CD4-positive, alpha-beta T cell treated with Interleukin-12 subunit alpha and Interleukin-12 subunit beta, for 1 hour (primary cell): Measurements from ENCODE around the gene MAP2K4.

Experiments
- DNase-seq: peaks from one replicate; pipeline ENCODE4 v3.0.0-alpha.2; 2020

MAP2K4 gene

GRCh38 chr17:12040478-12040877, 19.8 kb downstream of the MAP2K4 start:
- DNase-seq = no peak

- DNase-seq = no peak
Measured at GRCh38 chr17:12041312-12041711, 20.6 kb downstream of the MAP2K4 start.

- DNase-seq = no peak
Measured at GRCh38 chr17:12043702-12044101, 23.0 kb downstream of the MAP2K4 start.

- no peak for DNase-seq
Measured at GRCh38 chr17:12046786-12047185, 26.1 kb downstream of the MAP2K4 start.

- DNase-seq = no peak
Measured at GRCh38 chr17:12047681-12048376, 27.2 kb downstream of the MAP2K4 start.

- DNase-seq = no peak
Measured at GRCh38 chr17:12048843-12049473, 28.3 kb downstream of the MAP2K4 start.

GRCh38 chr17:12050646-12051225, 30.1 kb downstream of the MAP2K4 start:
- no peak for DNase-seq

GRCh38 chr17:12053552-12053951, 32.9 kb downstream of the MAP2K4 start:
- no peak for DNase-seq

GRCh38 chr17:12055889-12056288, 35.2 kb downstream of the MAP2K4 start:
- no peak for DNase-seq

GRCh38 chr17:12057520-12057919, 36.8 kb downstream of the MAP2K4 start:
- no peak for DNase-seq

- DNase-seq = no peak
Measured at GRCh38 chr17:12058535-12058934, 37.9 kb downstream of the MAP2K4 start.

GRCh38 chr17:12062249-12062648, 41.6 kb downstream of the MAP2K4 start:
- no peak for DNase-seq

- no peak for DNase-seq
Measured at GRCh38 chr17:12064395-12064794, 43.7 kb downstream of the MAP2K4 start.

GRCh38 chr17:12067485-12067884, 46.8 kb downstream of the MAP2K4 start:
- no peak for DNase-seq

GRCh38 chr17:12068946-12069345, 48.3 kb downstream of the MAP2K4 start:
- DNase-seq = no peak

- DNase-seq = no peak
Measured at GRCh38 chr17:12070561-12070960, 49.9 kb downstream of the MAP2K4 start.

- DNase-seq = no peak
Measured at GRCh38 chr17:12074346-12074745, 53.7 kb downstream of the MAP2K4 start.

GRCh38 chr17:12077773-12078172, 57.1 kb downstream of the MAP2K4 start:
- no peak for DNase-seq

GRCh38 chr17:12078791-12079190, 58.1 kb downstream of the MAP2K4 start:
- DNase-seq = no peak

- no peak for DNase-seq
Measured at GRCh38 chr17:12081720-12082119, 61.0 kb downstream of the MAP2K4 start.

GRCh38 chr17:12085076-12085949, 64.6 kb downstream of the MAP2K4 start:
- no peak for DNase-seq

- DNase-seq = no peak
Measured at GRCh38 chr17:12088035-12088434, 67.4 kb downstream of the MAP2K4 start.

- no peak for DNase-seq
Measured at GRCh38 chr17:12089809-12090384, 69.2 kb downstream of the MAP2K4 start.
